ENCODE data around the gene RCL1.

Gene RCL1

GRCh38 chr9:4829969-4830368, 37.2 kb downstream of the RCL1 start:
- TF ChIP-seq POLR2AphosphoS5 (IDR thresholded peaks at IDR 0.05; ENCODE audit: low read depth, low read length) (no peak), TAF1 (IDR thresholded peaks at IDR 0.05; ENCODE audit: borderline replicate concordance, insufficient read depth, low read length) (no peak), FOXP2 (optimal IDR thresholded peaks at IDR 0.05; ENCODE audit: borderline replicate concordance, extremely low read depth, extremely low read length, insufficient read depth) (no peak), SIN3A (IDR thresholded peaks at IDR 0.05; ENCODE audit: borderline replicate concordance, insufficient read depth, low read length) (no peak)
- TF ChIP-seq, protein P1, sequence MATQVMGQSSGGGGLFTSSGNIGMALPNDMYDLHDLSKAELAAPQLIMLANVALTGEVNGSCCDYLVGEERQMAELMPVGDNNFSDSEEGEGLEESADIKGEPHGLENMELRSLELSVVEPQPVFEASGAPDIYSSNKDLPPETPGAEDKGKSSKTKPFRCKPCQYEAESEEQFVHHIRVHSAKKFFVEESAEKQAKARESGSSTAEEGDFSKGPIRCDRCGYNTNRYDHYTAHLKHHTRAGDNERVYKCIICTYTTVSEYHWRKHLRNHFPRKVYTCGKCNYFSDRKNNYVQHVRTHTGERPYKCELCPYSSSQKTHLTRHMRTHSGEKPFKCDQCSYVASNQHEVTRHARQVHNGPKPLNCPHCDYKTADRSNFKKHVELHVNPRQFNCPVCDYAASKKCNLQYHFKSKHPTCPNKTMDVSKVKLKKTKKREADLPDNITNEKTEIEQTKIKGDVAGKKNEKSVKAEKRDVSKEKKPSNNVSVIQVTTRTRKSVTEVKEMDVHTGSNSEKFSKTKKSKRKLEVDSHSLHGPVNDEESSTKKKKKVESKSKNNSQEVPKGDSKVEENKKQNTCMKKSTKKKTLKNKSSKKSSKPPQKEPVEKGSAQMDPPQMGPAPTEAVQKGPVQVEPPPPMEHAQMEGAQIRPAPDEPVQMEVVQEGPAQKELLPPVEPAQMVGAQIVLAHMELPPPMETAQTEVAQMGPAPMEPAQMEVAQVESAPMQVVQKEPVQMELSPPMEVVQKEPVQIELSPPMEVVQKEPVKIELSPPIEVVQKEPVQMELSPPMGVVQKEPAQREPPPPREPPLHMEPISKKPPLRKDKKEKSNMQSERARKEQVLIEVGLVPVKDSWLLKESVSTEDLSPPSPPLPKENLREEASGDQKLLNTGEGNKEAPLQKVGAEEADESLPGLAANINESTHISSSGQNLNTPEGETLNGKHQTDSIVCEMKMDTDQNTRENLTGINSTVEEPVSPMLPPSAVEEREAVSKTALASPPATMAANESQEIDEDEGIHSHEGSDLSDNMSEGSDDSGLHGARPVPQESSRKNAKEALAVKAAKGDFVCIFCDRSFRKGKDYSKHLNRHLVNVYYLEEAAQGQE (IDR thresholded peaks at IDR 0.05; ENCODE audit: insufficient read depth in 1 of 2, low read depth in 2 of 2, low read length in 2 of 2): no peak

GRCh38 chr9:4830699-4831098, 38.0 kb downstream of the RCL1 start:
- TF ChIP-seq, protein P1 (IDR thresholded peaks at IDR 0.05; ENCODE audit: insufficient read depth in 1 of 2, low read depth in 2 of 2, low read length in 2 of 2): no peak
- TF ChIP-seq SIN3A (IDR thresholded peaks at IDR 0.05; ENCODE audit: borderline replicate concordance, insufficient read depth, low read length) (no peak), FOXP2 (optimal IDR thresholded peaks at IDR 0.05; ENCODE audit: borderline replicate concordance, extremely low read depth, extremely low read length, insufficient read depth) (no peak), POLR2AphosphoS5 (IDR thresholded peaks at IDR 0.05; ENCODE audit: low read depth, low read length) (no peak), TAF1 (IDR thresholded peaks at IDR 0.05; ENCODE audit: borderline replicate concordance, insufficient read depth, low read length) (no peak)

- TF ChIP-seq SIN3A (IDR thresholded peaks at IDR 0.05; ENCODE audit: borderline replicate concordance, insufficient read depth, low read length) (no peak), FOXP2 (optimal IDR thresholded peaks at IDR 0.05; ENCODE audit: borderline replicate concordance, extremely low read depth, extremely low read length, insufficient read depth) (no peak), POLR2AphosphoS5 (IDR thresholded peaks at IDR 0.05; ENCODE audit: low read depth, low read length) (no peak), TAF1 (IDR thresholded peaks at IDR 0.05; ENCODE audit: borderline replicate concordance, insufficient read depth, low read length) (no peak)
- TF ChIP-seq, protein P1 (IDR thresholded peaks at IDR 0.05; ENCODE audit: insufficient read depth in 1 of 2, low read depth in 2 of 2, low read length in 2 of 2): no peak
Measured at GRCh38 chr9:4831119-4831518, 38.4 kb downstream of the RCL1 start.

GRCh38 chr9:4831944-4832343, 39.2 kb downstream of the RCL1 start:
- TF ChIP-seq, protein P1 (IDR thresholded peaks at IDR 0.05; ENCODE audit: insufficient read depth in 1 of 2, low read depth in 2 of 2, low read length in 2 of 2): no peak
- TF ChIP-seq TAF1 (IDR thresholded peaks at IDR 0.05; ENCODE audit: borderline replicate concordance, insufficient read depth, low read length) (no peak), POLR2AphosphoS5 (IDR thresholded peaks at IDR 0.05; ENCODE audit: low read depth, low read length) (no peak), FOXP2 (optimal IDR thresholded peaks at IDR 0.05; ENCODE audit: borderline replicate concordance, extremely low read depth, extremely low read length, insufficient read depth) (no peak), SIN3A (IDR thresholded peaks at IDR 0.05; ENCODE audit: borderline replicate concordance, insufficient read depth, low read length) (no peak)

Data from PFSK-1 (cell line).